Retina (tissue), 1 donor: Measurements from ENCODE around the gene CEP295NL.
A peak's percentile ranks its signal among the peaks of the same experiment; 100 is the strongest.
"Not testable (repeated sequence)": the region's sequence is repeated elsewhere in the genome, so short reads cannot be mapped to it uniquely, and the experiment has no call there.

ENCODE experiments used
- DNase-seq: peaks from one replicate; pipeline ENCODE4 v3.0.0-alpha.2; 2016

CEP295NL gene

GRCh38 chr17:78903101-78903779, at the start of gene CEP295NL:
CEP295NL (minus strand) TSS chr17:78903201; CDS start chr17:78901828, 1,373 bp downstream.
- peak; percentile 93 for DNase-seq

- DNase-seq = no peak
Observed at GRCh38 chr17:78952706-78953105, 49.7 kb upstream of the CEP295NL start.

- DNase-seq = peak; percentile 51
Observed at GRCh38 chr17:78951967-78952551, 49.1 kb upstream of the CEP295NL start.

GRCh38 chr17:78950870-78951269, 47.9 kb upstream of the CEP295NL start:
- DNase-seq = no peak

GRCh38 chr17:78947235-78948149, 44.5 kb upstream of the CEP295NL start:
- DNase-seq = no peak

- DNase-seq = no peak
Observed at GRCh38 chr17:78946631-78947030, 43.6 kb upstream of the CEP295NL start.

- DNase-seq = no peak
Observed at GRCh38 chr17:78946131-78946530, 43.1 kb upstream of the CEP295NL start.

GRCh38 chr17:78945455-78945854, 42.5 kb upstream of the CEP295NL start:
- DNase-seq = not testable (repeated sequence)

- no peak for DNase-seq
Observed at GRCh38 chr17:78944956-78945355, 42.0 kb upstream of the CEP295NL start.

GRCh38 chr17:78944026-78944425, 41.0 kb upstream of the CEP295NL start:
- DNase-seq = no peak

- DNase-seq = no peak
Observed at GRCh38 chr17:78940708-78941107, 37.7 kb upstream of the CEP295NL start.

- no peak for DNase-seq
Observed at GRCh38 chr17:78940258-78940657, 37.3 kb upstream of the CEP295NL start.

GRCh38 chr17:78939615-78940014, 36.6 kb upstream of the CEP295NL start:
- no peak for DNase-seq

GRCh38 chr17:78937561-78937960, 34.6 kb upstream of the CEP295NL start:
- DNase-seq = no peak

- DNase-seq = peak; percentile 68
Observed at GRCh38 chr17:78935419-78936323, 32.7 kb upstream of the CEP295NL start.

GRCh38 chr17:78934681-78935418, 31.8 kb upstream of the CEP295NL start:
- DNase-seq = no peak

- DNase-seq = peak; percentile 77
Observed at GRCh38 chr17:78933959-78934568, 31.1 kb upstream of the CEP295NL start.

- DNase-seq = no peak
Observed at GRCh38 chr17:78933025-78933958, 30.3 kb upstream of the CEP295NL start.

GRCh38 chr17:78929908-78930775, 27.1 kb upstream of the CEP295NL start:
- no peak for DNase-seq
